Measurements from ENCODE around the gene THADA.
"Not testable (repeated sequence)": the region's sequence is repeated elsewhere in the genome, so short reads cannot be mapped to it uniquely, and the experiment has no call there.

THADA gene

DNA sequence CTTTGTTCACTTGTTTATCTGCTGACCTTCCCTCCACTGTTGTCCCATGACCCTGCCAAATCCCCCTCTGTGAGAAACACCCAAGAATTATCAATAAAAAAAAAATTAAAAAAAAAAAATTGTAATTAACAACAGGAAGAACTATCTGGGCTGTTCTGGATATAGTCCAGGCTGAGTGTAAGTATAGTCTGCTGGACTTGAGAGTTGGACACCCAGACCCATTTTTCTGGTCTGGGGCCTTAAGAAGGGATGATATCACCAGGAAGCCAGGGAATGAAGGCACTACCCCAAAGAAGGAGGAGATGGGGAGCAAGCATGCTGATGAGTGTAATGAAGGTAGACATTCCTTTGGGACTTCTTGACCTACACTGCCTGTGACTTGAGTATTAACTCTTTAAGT lies 297.3 kb downstream of the THADA start:
- no peaks in the 10 kb centered on the region for H3K27me3 ChIP-seq (ENCODE audit: insufficient read depth, low read depth)
- TF ChIP-seq, protein P1, sequence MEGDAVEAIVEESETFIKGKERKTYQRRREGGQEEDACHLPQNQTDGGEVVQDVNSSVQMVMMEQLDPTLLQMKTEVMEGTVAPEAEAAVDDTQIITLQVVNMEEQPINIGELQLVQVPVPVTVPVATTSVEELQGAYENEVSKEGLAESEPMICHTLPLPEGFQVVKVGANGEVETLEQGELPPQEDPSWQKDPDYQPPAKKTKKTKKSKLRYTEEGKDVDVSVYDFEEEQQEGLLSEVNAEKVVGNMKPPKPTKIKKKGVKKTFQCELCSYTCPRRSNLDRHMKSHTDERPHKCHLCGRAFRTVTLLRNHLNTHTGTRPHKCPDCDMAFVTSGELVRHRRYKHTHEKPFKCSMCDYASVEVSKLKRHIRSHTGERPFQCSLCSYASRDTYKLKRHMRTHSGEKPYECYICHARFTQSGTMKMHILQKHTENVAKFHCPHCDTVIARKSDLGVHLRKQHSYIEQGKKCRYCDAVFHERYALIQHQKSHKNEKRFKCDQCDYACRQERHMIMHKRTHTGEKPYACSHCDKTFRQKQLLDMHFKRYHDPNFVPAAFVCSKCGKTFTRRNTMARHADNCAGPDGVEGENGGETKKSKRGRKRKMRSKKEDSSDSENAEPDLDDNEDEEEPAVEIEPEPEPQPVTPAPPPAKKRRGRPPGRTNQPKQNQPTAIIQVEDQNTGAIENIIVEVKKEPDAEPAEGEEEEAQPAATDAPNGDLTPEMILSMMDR (conservative IDR thresholded peaks at IDR 0.05; ENCODE audit: low read depth, low read length), result no peak
- H3K36me3 ChIP-seq (ENCODE audit: insufficient read depth), result no peaks in the 10 kb centered on the region
- no peak overlapping the region for H3K9ac ChIP-seq
- H3K4me1 ChIP-seq (ENCODE audit: low read depth, poor library complexity, severe bottlenecking), result peaks cover 74% of the 10 kb centered on the region
- H3K4me2 ChIP-seq, result no peak overlapping the region
- no peak overlapping the region for H3K4me3 ChIP-seq (IDR thresholded peaks at IDR 0.05; ENCODE audit: insufficient read depth, low read depth, low read length)
- no peak overlapping the region for H3K27ac ChIP-seq
- H4K20me1 ChIP-seq (ENCODE audit: insufficient read depth), result no peaks in the 10 kb centered on the region
- no peak overlapping the region for H2AFZ ChIP-seq (ENCODE audit: low read depth)
- no peaks in the 10 kb centered on the region for H3K79me2 ChIP-seq (ENCODE audit: insufficient read depth, low read depth)

DNA sequence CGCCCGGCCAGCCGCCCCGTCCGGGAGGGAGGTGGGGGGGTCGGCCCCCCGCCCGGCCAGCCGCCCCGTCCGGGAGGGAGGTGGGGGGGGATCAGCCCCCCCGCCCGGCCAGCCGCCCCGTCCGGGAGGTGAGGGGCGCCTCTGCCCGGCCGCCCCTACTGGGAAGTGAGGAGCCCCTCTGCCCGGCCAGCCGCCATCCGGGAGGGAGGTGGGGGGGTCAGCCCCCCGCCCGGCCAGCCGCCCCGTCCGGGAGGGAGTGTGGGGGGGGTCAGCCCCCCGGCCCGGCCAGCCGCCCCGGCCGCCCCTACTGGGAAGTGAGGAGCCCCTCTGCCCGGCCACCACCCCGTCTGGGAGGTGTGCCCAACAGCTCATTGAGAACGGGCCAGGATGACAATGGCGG lies 298.1 kb downstream of the THADA start:
- H3K4me2 ChIP-seq; H3K4me3 ChIP-seq (IDR thresholded peaks at IDR 0.05; ENCODE audit: insufficient read depth, low read depth, low read length); H2AFZ ChIP-seq (ENCODE audit: low read depth); H3K79me2 ChIP-seq (ENCODE audit: insufficient read depth, low read depth); H3K27me3 ChIP-seq (ENCODE audit: insufficient read depth, low read depth); H4K20me1 ChIP-seq (ENCODE audit: insufficient read depth); H3K9ac ChIP-seq; H3K36me3 ChIP-seq (ENCODE audit: insufficient read depth); H3K27ac ChIP-seq: not testable (repeated sequence)
- H3K4me1 ChIP-seq (ENCODE audit: low read depth, poor library complexity, severe bottlenecking), result peaks cover 74% of the 10 kb centered on the region

DNA sequence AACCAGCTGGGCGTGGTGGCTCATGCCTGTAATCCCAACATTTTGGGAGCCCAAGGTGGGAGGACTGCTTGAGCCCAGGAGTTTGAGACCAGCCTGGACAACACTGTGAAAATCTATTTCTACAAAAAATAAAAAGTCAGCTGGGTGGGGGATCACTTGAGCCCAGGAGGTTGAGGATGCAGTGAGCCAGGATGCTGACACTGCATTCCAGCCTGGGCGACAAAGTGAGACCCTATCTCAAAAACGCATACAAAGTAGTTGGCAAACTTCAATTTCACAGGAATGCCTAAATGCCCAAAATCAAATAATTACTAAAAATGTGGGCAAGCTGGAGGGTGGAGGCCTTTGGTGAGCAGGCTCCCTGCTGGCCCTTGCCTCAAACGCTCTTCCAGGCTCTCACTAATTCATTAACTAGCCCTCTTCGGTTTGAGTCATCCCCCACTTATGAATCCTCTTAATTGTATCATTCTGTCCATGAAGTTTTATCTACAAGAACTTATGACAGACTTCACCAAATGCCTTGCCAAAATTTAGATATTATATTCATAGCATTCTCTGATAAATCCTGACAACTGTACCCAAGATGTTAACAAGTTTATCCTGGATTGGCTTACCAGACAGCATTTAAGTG lies 300.8 kb downstream of the THADA start:
- TF ChIP-seq, protein P1 (conservative IDR thresholded peaks at IDR 0.05; ENCODE audit: low read depth, low read length), result no peak
- Histone ChIP-seq H3K79me2 (ENCODE audit: insufficient read depth, low read depth) (no peaks in the 10 kb centered on the region), H3K27ac (peak overlapping the region; percentile 76), H3K4me2 (peak overlapping the region; percentile 83; the same call in 1 of the 2 replicates), H3K36me3 (ENCODE audit: insufficient read depth) (0 out of 2 replicates have a peak, but pooled peaks cover 6% of the 10 kb centered on the region), H2AFZ (ENCODE audit: low read depth) (no peak overlapping the region), H3K9ac (no peak overlapping the region), H3K27me3 (ENCODE audit: insufficient read depth, low read depth) (no peaks in the 10 kb centered on the region), H4K20me1 (ENCODE audit: insufficient read depth) (no peaks in the 10 kb centered on the region), H3K4me1 (ENCODE audit: low read depth, poor library complexity, severe bottlenecking) (peaks cover 60% of the 10 kb centered on the region), H3K4me3 (IDR thresholded peaks at IDR 0.05; ENCODE audit: insufficient read depth, low read depth, low read length) (no peak overlapping the region)

DNA sequence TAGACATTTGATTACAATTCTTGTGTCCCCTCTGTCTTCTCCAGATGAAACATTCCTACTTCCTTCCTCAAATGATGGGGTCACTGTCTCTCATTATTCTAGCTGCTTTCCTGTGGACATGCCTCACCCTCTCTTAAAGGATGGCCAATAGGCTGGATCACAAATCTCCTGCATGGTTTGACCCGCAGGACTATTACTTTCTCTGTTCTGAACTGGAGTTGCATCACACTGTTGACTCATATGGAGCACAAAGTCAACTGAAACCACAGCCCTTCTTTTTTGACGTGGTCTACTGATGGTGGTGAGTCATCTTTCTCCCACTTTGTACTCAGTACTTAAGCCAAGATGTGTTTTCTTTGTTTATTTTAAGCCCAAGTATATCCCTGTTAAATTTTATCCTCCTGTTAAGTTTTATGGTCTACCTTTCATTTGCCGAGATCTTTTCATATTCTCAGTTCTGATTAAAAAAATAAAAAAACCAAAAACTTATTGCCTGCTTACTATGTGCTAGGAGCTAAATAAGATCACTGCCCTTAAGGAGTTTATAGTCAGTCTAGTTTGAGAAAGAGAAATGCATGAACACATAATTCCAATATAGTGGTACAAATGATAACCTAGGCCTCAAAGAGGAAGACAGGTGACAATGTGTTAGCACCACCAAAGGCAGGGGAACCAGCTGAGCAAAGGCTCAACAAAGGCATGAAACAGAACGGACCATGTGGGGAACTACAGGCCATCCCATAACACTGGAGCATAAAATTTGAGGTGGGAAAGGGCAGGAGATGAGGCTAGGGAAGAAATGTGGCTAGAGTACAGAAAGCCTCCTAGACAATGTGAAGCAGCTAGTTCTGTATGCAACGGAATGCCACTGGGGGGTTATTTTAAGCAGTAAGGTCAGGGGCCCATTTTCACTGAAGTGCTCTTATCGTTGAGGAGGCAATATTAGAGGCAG lies 301.8 kb downstream of the THADA start:
- no peaks in the 10 kb centered on the region for H3K79me2 ChIP-seq (ENCODE audit: insufficient read depth, low read depth)
- H3K36me3 ChIP-seq (ENCODE audit: insufficient read depth), result 0 out of 2 replicates have a peak, but pooled peaks cover 6% of the 10 kb centered on the region
- peak overlapping the region; percentile 76 for H3K27ac ChIP-seq
- peak overlapping the region; percentile 83 for H3K4me2 ChIP-seq
- H3K4me1 ChIP-seq (ENCODE audit: low read depth, poor library complexity, severe bottlenecking), result peaks cover 50% of the 10 kb centered on the region
- no peaks in the 10 kb centered on the region for H3K27me3 ChIP-seq (ENCODE audit: insufficient read depth, low read depth)
- no peaks in the 10 kb centered on the region for H4K20me1 ChIP-seq (ENCODE audit: insufficient read depth)
- peak overlapping the region; percentile 61 for H3K4me3 ChIP-seq (IDR thresholded peaks at IDR 0.05; ENCODE audit: insufficient read depth, low read depth, low read length)
- TF ChIP-seq, protein P1 (conservative IDR thresholded peaks at IDR 0.05; ENCODE audit: low read depth, low read length), result no peak
- H3K9ac ChIP-seq, result peak overlapping the region; percentile 24; the same call in 1 of the 2 replicates
- H2AFZ ChIP-seq (ENCODE audit: low read depth), result no peak overlapping the region

Measured in KMS-11 (cell line).